ENCODE results near the gene NOS1AP.

The NOS1AP gene

GRCh38 chr1:162270016-162270770 is 200.7 kb downstream of the NOS1AP start:
- no peak for DNase-seq

GRCh38 chr1:162271972-162272371 is 202.5 kb downstream of the NOS1AP start:
- no peak for DNase-seq

GRCh38 chr1:162272419-162272818 is 202.9 kb downstream of the NOS1AP start:
- no peak for DNase-seq

- no peak for DNase-seq
Measured at GRCh38 chr1:162275622-162276175, 206.2 kb downstream of the NOS1AP start.

- no peak for DNase-seq
Measured at GRCh38 chr1:162276493-162276892, 207.0 kb downstream of the NOS1AP start.

- DNase-seq: no peak
Measured at GRCh38 chr1:162279136-162279498, 209.6 kb downstream of the NOS1AP start.

- DNase-seq: no peak
Measured at GRCh38 chr1:162281426-162281825, 211.9 kb downstream of the NOS1AP start.

- DNase-seq: no peak
Measured at GRCh38 chr1:162283657-162284056, 214.2 kb downstream of the NOS1AP start.

- DNase-seq: no peak
Measured at GRCh38 chr1:162284206-162284955, 214.9 kb downstream of the NOS1AP start.

- peak; percentile 19 for DNase-seq
Measured at GRCh38 chr1:162285149-162285561, 215.7 kb downstream of the NOS1AP start.

- no peak for DNase-seq
Measured at GRCh38 chr1:162291000-162291399, 221.5 kb downstream of the NOS1AP start.

- DNase-seq: no peak
Measured at GRCh38 chr1:162292422-162292849, 222.9 kb downstream of the NOS1AP start.

- DNase-seq: no peak
Measured at GRCh38 chr1:162293073-162293692, 223.7 kb downstream of the NOS1AP start.

- DNase-seq: no peak
Measured at GRCh38 chr1:162294015-162294414, 224.5 kb downstream of the NOS1AP start.

- no peak for DNase-seq
Measured at GRCh38 chr1:162297208-162297607, 227.7 kb downstream of the NOS1AP start.

- no peak for DNase-seq
Measured at GRCh38 chr1:162298266-162298665, 228.8 kb downstream of the NOS1AP start.

GRCh38 chr1:162299018-162299417 is 229.5 kb downstream of the NOS1AP start:
- DNase-seq: no peak

- no peak for DNase-seq
Measured at GRCh38 chr1:162300057-162300917, 230.8 kb downstream of the NOS1AP start.

GRCh38 chr1:162301696-162302095 is 232.2 kb downstream of the NOS1AP start:
- DNase-seq: no peak

GRCh38 chr1:162302306-162303003 is 233.0 kb downstream of the NOS1AP start:
- DNase-seq: no peak

GRCh38 chr1:162303004-162303344 is 233.5 kb downstream of the NOS1AP start:
- DNase-seq: no peak

- DNase-seq: no peak
Measured at GRCh38 chr1:162304736-162305135, 235.2 kb downstream of the NOS1AP start.
